PFSK-1 (cell line): ENCODE measurements around the gene PCARE.

Experiments used
- FOXP2 ChIP-seq: optimal IDR thresholded peaks from 2 replicates; pipeline ENCODE3; 2011; ENCODE audit warnings: borderline replicate concordance, control low read depth, inconsistent platforms; ENCODE audit not compliant: insufficient read depth; ENCODE audit errors: extremely low read length, extremely low read depth
- POLR2AphosphoS5 ChIP-seq: IDR thresholded peaks from 2 replicates; pipeline ENCODE4 v1.6.1; 2012; ENCODE audit warnings: low read depth, mild to moderate bottlenecking, control low read depth, low read length, moderate library complexity
- SIN3A ChIP-seq: IDR thresholded peaks from 2 replicates; pipeline ENCODE4 v1.6.1; 2012; ENCODE audit warnings: mild to moderate bottlenecking, low read length, moderate library complexity, borderline replicate concordance; ENCODE audit not compliant: insufficient read depth
- TAF1 ChIP-seq: IDR thresholded peaks from 2 replicates; pipeline ENCODE4 v1.6.1; 2012; ENCODE audit warnings: low read length, control low read depth, borderline replicate concordance; ENCODE audit not compliant: insufficient read depth
- TF ChIP-seq, protein P1 (sequence below), 2 experiments: IDR thresholded peaks; 2 replicates each; pipeline versions ENCODE4 v1.6.1 to v1.8.0; 2011 to 2012; ENCODE audit warnings: low read depth in 2 of 2, low read length in 2 of 2, control low read depth in 1 of 2, inconsistent platforms in 1 of 2, mild to moderate bottlenecking in 1 of 2, moderate library complexity in 1 of 2; ENCODE audit not compliant: insufficient read depth in 1 of 2

DNA sequence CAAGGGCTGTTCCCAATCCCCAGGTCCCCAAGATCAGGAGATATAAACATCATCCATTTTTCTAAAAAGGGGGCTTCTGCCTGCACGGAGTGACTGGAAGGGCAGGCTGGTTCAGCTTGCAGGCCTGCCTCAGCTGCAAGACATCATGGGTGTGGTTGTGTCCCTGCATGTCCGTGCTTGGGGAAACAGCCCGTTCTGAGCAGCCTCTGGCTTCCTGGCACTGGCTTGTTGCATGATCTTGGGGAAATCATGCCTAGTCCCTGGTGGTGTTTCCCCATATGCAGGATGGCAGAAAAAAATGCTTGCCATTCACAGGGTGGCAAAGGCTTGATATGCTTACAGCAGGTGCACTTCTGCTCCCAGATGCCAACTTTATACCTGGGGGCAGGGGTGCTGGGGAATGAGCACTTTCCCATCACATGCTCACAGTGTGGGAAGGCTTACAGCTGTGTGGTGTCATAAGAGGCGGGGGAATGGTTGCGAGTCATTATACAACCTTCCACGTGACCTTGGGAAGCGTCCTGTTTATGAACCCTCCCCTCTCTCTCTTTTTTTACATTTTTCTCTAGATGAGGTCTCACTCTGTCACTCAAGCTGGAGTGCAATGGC is 7.2 kb downstream of the PCARE start:
- TF ChIP-seq, protein P1, sequence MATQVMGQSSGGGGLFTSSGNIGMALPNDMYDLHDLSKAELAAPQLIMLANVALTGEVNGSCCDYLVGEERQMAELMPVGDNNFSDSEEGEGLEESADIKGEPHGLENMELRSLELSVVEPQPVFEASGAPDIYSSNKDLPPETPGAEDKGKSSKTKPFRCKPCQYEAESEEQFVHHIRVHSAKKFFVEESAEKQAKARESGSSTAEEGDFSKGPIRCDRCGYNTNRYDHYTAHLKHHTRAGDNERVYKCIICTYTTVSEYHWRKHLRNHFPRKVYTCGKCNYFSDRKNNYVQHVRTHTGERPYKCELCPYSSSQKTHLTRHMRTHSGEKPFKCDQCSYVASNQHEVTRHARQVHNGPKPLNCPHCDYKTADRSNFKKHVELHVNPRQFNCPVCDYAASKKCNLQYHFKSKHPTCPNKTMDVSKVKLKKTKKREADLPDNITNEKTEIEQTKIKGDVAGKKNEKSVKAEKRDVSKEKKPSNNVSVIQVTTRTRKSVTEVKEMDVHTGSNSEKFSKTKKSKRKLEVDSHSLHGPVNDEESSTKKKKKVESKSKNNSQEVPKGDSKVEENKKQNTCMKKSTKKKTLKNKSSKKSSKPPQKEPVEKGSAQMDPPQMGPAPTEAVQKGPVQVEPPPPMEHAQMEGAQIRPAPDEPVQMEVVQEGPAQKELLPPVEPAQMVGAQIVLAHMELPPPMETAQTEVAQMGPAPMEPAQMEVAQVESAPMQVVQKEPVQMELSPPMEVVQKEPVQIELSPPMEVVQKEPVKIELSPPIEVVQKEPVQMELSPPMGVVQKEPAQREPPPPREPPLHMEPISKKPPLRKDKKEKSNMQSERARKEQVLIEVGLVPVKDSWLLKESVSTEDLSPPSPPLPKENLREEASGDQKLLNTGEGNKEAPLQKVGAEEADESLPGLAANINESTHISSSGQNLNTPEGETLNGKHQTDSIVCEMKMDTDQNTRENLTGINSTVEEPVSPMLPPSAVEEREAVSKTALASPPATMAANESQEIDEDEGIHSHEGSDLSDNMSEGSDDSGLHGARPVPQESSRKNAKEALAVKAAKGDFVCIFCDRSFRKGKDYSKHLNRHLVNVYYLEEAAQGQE (IDR thresholded peaks at IDR 0.05; ENCODE audit: insufficient read depth in 1 of 2, low read depth in 2 of 2, low read length in 2 of 2), result no peak
- no peak for TF ChIP-seq POLR2AphosphoS5
- no peak for TF ChIP-seq SIN3A
- TF ChIP-seq TAF1, result no peak
- TF ChIP-seq FOXP2, result no peak
